ENCODE results near the gene EVI5L. TPM values are rescaled to one million over a fixed set of nuclear protein-coding genes. Genes with fewer than 3 reads are reported as not detected.

EVI5L gene
- total RNA-seq, 1 donor from 2014 or later = 9.6 TPM

Other genes with a start within 250 kb of the EVI5L start
- gene CAMSAP3, start 234.4 kb upstream of the EVI5L start, total RNA-seq = 21.2 TPM
- gene XAB2, start 200.7 kb upstream of the EVI5L start, total RNA-seq = 17.9 TPM
- 91.7 TPM for gene PET100, start 200.4 kb upstream of the EVI5L start, total RNA-seq
- not detected for gene PCP2, start 196.5 kb upstream of the EVI5L start, total RNA-seq
- 62.7 TPM for gene STXBP2, start 193.1 kb upstream of the EVI5L start, total RNA-seq
- not detected for gene RETN, start 161.2 kb upstream of the EVI5L start, total RNA-seq
- gene MCEMP1, start 153.1 kb upstream of the EVI5L start, total RNA-seq = 0.24 TPM
- gene TRAPPC5, start 149.4 kb upstream of the EVI5L start, total RNA-seq = 127 TPM
- 0.20 TPM for gene FCER2, start 128.1 kb upstream of the EVI5L start, total RNA-seq
- gene CLEC4G, start 98.1 kb upstream of the EVI5L start, total RNA-seq = not detected
- 0.32 TPM for gene CD209, start 82.7 kb upstream of the EVI5L start, total RNA-seq
- gene CLEC4M, start 67.0 kb upstream of the EVI5L start, total RNA-seq = not detected
- gene PRR36, start 44.2 kb downstream of the EVI5L start, total RNA-seq = 0.04 TPM
- gene LRRC8E, start 58.3 kb downstream of the EVI5L start, total RNA-seq = 11.6 TPM
- 15.4 TPM for gene MAP2K7, start 73.7 kb downstream of the EVI5L start, total RNA-seq
- 0.72 TPM for gene TGFBR3L, start 84.6 kb downstream of the EVI5L start, total RNA-seq
- gene SNAPC2, start 90.1 kb downstream of the EVI5L start, total RNA-seq = 7.9 TPM
- gene CTXN1, start 95.9 kb downstream of the EVI5L start, total RNA-seq = not detected
- 43.8 TPM for gene TIMM44, start 113.4 kb downstream of the EVI5L start, total RNA-seq
- 48.7 TPM for gene ELAVL1, start 175.4 kb downstream of the EVI5L start, total RNA-seq
- not detected for gene CCL25, start 222.5 kb downstream of the EVI5L start, total RNA-seq

Data from esophagus mucosa (tissue), 1 donor.